HepG2 (cell line): Measurements from ENCODE around the gene GRIK4. TPM values are rescaled to one million over a fixed set of nuclear protein-coding genes. Genes with fewer than 3 reads are reported as not detected.

Experiments
- ATAC-seq: fragments of 200-7000 bp; cut with Tn5 transposase; 3 replicates; pipeline ENCODE4 v1.9.1; 2020; ENCODE audit warnings: mild to moderate bottlenecking, moderate library complexity
- BruUV-seq: library from RNA; stranded (reverse); fragments of 400-500 nt; replicated peaks from 2 replicates; lab custom pipeline; 2021; lab: Mats Ljungman, UMichigan
- CTCF ChIA-PET: fragments of 300-600 bp; formaldehyde crosslinking; extraction: SDS; loops from one replicate; lab custom pipeline; 2021; ENCODE audit warnings: low total read pairs, inconsistent platforms, low intra/inter-chr PET ratio; lab: Yijun Ruan, JAX
- POLR2A ChIA-PET: fragments of 350-600 bp; sonication (Branson Sonifier 250); formaldehyde crosslinking; loops from one replicate; lab custom pipeline; 2020; ENCODE audit warnings: antibody characterized with exemption, inconsistent platforms; lab: Yijun Ruan, JAX
- DNase-seq: peaks from one replicate; pipeline ENCODE4 v3.0.0-alpha.2; 2015; ENCODE audit warnings: low spot score
- FAIRE-seq: peaks from 3 replicates; lab custom pipeline; 2011; peaks lifted over from hg19 to GRCh38; lab: Jason Lieb, UNC
- H2AFZ ChIP-seq: one replicate; pipeline ENCODE4 v1.6.1; 2011; ENCODE audit warnings: low read length, inconsistent platforms
- H3K27ac ChIP-seq: fragments of 300-600 bp; 3 replicates; pipeline ENCODE4 v1.8.0; 2011; ENCODE audit warnings: mixed run types, mild to moderate bottlenecking, mixed read lengths, low read length, inconsistent platforms; ENCODE audit not compliant: insufficient read depth; ENCODE audit errors: extremely low read length
- H3K27me3 ChIP-seq, 2 experiments: fragments of 200-600 bp in 1 of 2; 2 replicates in 1 of 2; 3 replicates in 1 of 2; pipeline versions ENCODE4 v1.6.0 to v1.8.0; 2011; ENCODE audit warnings: low read length in 2 of 2, mild to moderate bottlenecking in 2 of 2, moderate library complexity in 2 of 2, inconsistent platforms in 1 of 2; ENCODE audit not compliant: insufficient read depth in 2 of 2, control insufficient read depth in 1 of 2
- H3K36me3 ChIP-seq, 2 experiments: fragments of 200-600 bp in 1 of 2; replicated peaks in 1 of 2; 2 replicates in 1 of 2; 3 replicates in 1 of 2; pipeline versions ENCODE4 v1.5.1 to v1.8.0; 2011; ENCODE audit warnings: low read length in 2 of 2, inconsistent platforms in 1 of 2; ENCODE audit not compliant: insufficient read depth in 2 of 2, control insufficient read depth in 1 of 2
- H3K4me1 ChIP-seq: 2 replicates; pipeline ENCODE4 v1.5.1; 2012; ENCODE audit warnings: low read length, inconsistent platforms; ENCODE audit not compliant: insufficient read depth
- H3K4me2 ChIP-seq: 2 replicates; pipeline ENCODE4 v1.6.0; 2011; ENCODE audit warnings: low read depth, low read length, inconsistent platforms
- H3K4me3 ChIP-seq, 3 experiments: fragments of 200-600 bp in 1 of 3; sonication (generic), shearing (Covaris generic) in 1 of 3; replicated peaks in 1 of 3; 2 replicates each; pipeline ENCODE4 v1.5.1; 2011 to 2016; ENCODE audit warnings: low read length in 3 of 3, inconsistent platforms in 2 of 3, low read depth in 2 of 3, mild to moderate bottlenecking in 2 of 3, control low read depth in 1 of 3, mixed read lengths in 1 of 3; ENCODE audit not compliant: insufficient read depth in 1 of 3
- H3K79me2 ChIP-seq: one replicate; pipeline ENCODE4 v1.6.1; 2011; ENCODE audit warnings: low read length, inconsistent platforms; ENCODE audit not compliant: insufficient read depth
- H3K9ac ChIP-seq: 2 replicates; pipeline ENCODE4 v1.6.0; 2011; ENCODE audit warnings: mild to moderate bottlenecking, low read depth, low read length, inconsistent platforms; ENCODE audit not compliant: insufficient read depth
- H3K9me3 ChIP-seq: 2 replicates; pipeline ENCODE4 v1.5.1; 2012; ENCODE audit warnings: mild to moderate bottlenecking, low read length
- H4K20me1 ChIP-seq: 2 replicates; pipeline ENCODE4 v1.6.0; 2011; ENCODE audit warnings: inconsistent platforms, mild to moderate bottlenecking, low read length, moderate library complexity; ENCODE audit not compliant: insufficient read depth
- IKZF5 ChIP-seq: IDR thresholded peaks from 2 replicates; pipeline ENCODE4 v1.6.1; 2018; ENCODE audit warnings: missing genetic modification reagents, mild to moderate bottlenecking, missing compliant biosample characterization
- STAT6 ChIP-seq: sonication (generic); formaldehyde crosslinking; IDR thresholded peaks from 2 replicates; pipeline ENCODE4 v1.4.0; 2020; ENCODE audit warnings: missing genetic modification reagents, mild to moderate bottlenecking, borderline replicate concordance
- TCF7L2 ChIP-seq: IDR thresholded peaks from 2 replicates; pipeline ENCODE4 v1.6.1; 2011; ENCODE audit warnings: mild to moderate bottlenecking, low read depth, low read length, moderate library complexity
- TEAD2 ChIP-seq: sonication (generic); formaldehyde crosslinking; IDR thresholded peaks from 2 replicates; pipeline ENCODE4 v1.9.0; 2021; ENCODE audit warnings: missing genetic modification reagents
- TFE3 ChIP-seq: IDR thresholded peaks from 2 replicates; pipeline ENCODE4 v1.6.1; 2016
- TMF1 ChIP-seq: sonication (generic); formaldehyde crosslinking; IDR thresholded peaks from 2 replicates; pipeline ENCODE4 v1.8.1; 2022; ENCODE audit warnings: low read depth, missing genetic modification reagents
- ZFP36L2 ChIP-seq: sonication (generic); formaldehyde crosslinking; IDR thresholded peaks from 2 replicates; pipeline ENCODE4 v1.4.0; 2020; ENCODE audit warnings: missing genetic modification reagents
- ZNF12 ChIP-seq: sonication (generic); formaldehyde crosslinking; IDR thresholded peaks from 2 replicates; pipeline ENCODE4 v1.5.0; 2020; ENCODE audit warnings: missing genetic modification reagents
- ZNF235 ChIP-seq: sonication (generic); formaldehyde crosslinking; IDR thresholded peaks from 2 replicates; pipeline ENCODE4 v1.8.1; 2023; ENCODE audit warnings: mild to moderate bottlenecking, missing genetic modification reagents, borderline replicate concordance
- ZNF430 ChIP-seq: sonication (generic); formaldehyde crosslinking; IDR thresholded peaks from 2 replicates; pipeline ENCODE4 v1.9.0; 2021; ENCODE audit warnings: mild to moderate bottlenecking, missing genetic modification reagents
- ZNF512 ChIP-seq: sonication (generic); formaldehyde crosslinking; IDR thresholded peaks from 2 replicates; pipeline ENCODE4 v1.4.0; 2020; ENCODE audit warnings: mild to moderate bottlenecking, missing genetic modification reagents
- ZNF557 ChIP-seq: sonication (generic); formaldehyde crosslinking; IDR thresholded peaks from 2 replicates; pipeline ENCODE4 v1.4.0; 2020; ENCODE audit warnings: missing genetic modification reagents
- ZNF572 ChIP-seq: sonication (generic); formaldehyde crosslinking; IDR thresholded peaks from 2 replicates; pipeline ENCODE4 v1.5.1; 2020; ENCODE audit warnings: mild to moderate bottlenecking, missing genetic modification reagents
- ZNF709 ChIP-seq: sonication (generic); formaldehyde crosslinking; IDR thresholded peaks from 2 replicates; pipeline ENCODE4 v1.5.0; 2020; ENCODE audit warnings: mild to moderate bottlenecking, missing genetic modification reagents
- WGBS: methylation state at CpG from one replicate; pipeline ENCODE4 v1.1.6; 2017; ENCODE audit warnings: low lambda C conversion rate; 5-methylcytosine and 5-hydroxymethylcytosine counted together
- in situ Hi-C: cut with HindIII; loops from 2 replicates; pipeline ENCODE4 v1.10.0; 2017; ENCODE audit warnings: low pct_unique_long_range_greater_than_20kb; ENCODE audit not compliant: extremely low pct_ligation_motif_present
- intact Hi-C: fragments of 100-400 bp; cut with micrococcal nuclease; formaldehyde crosslinking; loops from one replicate; pipeline ENCODE4 v1.10.0; 2022; ENCODE audit not compliant: unreplicated experiment
- polyA plus RNA-seq, 8 experiments: library from polyadenylated mRNA; depleted of rRNA in 3 of 8; stranded (reverse) in 7 of 8; unstranded in 1 of 8; fragments of >200 nt; fragmentation: Illumina TruSeq in 4 of 8; extraction: Trizol in 4 of 8; gene quantifications; 2 replicates each; pipeline versions ENCODE4 v1.2.1 to v1.2.3, GENCODE V29; 2011 to 2016; ENCODE audit warnings: low read depth in 4 of 8, missing spikeins in 1 of 8, mixed read lengths in 1 of 8; ENCODE audit not compliant: insufficient read depth in 1 of 8
- total RNA-seq, 5 experiments: library from RNA; depleted of rRNA; stranded (reverse); fragments of >200 nt; fragmentation: Illumina TruSeq; extraction: Trizol; gene quantifications; 2 replicates each; pipeline ENCODE4 v1.2.3, GENCODE V29; 2016; ENCODE audit warnings: low read depth in 1 of 5

GRIK4 gene
- total and polyA plus RNA-seq, 2 of the 13 experiments (the other 11 are each of a cell fraction or from before 2014, with no cell fraction given): 0.04 to 0.07 TPM

GRCh38 chr11:121035169-121035755 lies 523.7 kb downstream of the GRIK4 start:
- DNase-seq (no peak), ATAC-seq (no peak), FAIRE-seq (no peak)
- Histone ChIP-seq H3K27me3 (no peaks in the 10 kb centered on the region), H3K27ac (no peak overlapping the region), H3K4me1 (peaks cover 47% of the 10 kb centered on the region), H4K20me1 (no peaks in the 10 kb centered on the region; the same call in 1 of the 2 replicates), H3K36me3 (no peaks in the 10 kb centered on the region), H3K9ac (no peak overlapping the region), H3K9me3 (no peaks in the 10 kb centered on the region), H2AFZ (no peak overlapping the region), H3K79me2 (no peaks in the 10 kb centered on the region), H3K4me3 (no peak overlapping the region), H3K4me2 (no peak overlapping the region)
- ChIA-PET POLR2A (interaction anchor here (2.0 kb wide), 1 partner anchor 11 kb away, joined by 11 read pairs; the partner anchor contains the start of gene TBCEL), CTCF (no interaction called here)
- BruUV-seq: no TSS peak
- 81% methylated on average over 4 of the region's 4 CpGs for WGBS
- intact Hi-C loops: loop anchor here (5.0 kb wide), 1 partner anchor 37 kb away; no protein-coding TSS in a partner anchor
- in situ Hi-C loops: no loop called here
- TF ChIP-seq ZNF572 (CRISPR knock-in tag) (no peak), TFE3 (CRISPR knock-in tag) (no peak), ZNF512 (no peak), TMF1 (CRISPR knock-in tag) (no peak), STAT6 (CRISPR knock-in tag) (no peak), IKZF5 (no peak), ZNF12 (CRISPR knock-in tag) (no peak), ZNF430 (CRISPR knock-in tag) (no peak), ZNF709 (CRISPR knock-in tag) (no peak), ZNF557 (CRISPR knock-in tag) (no peak), ZNF235 (no peak), TEAD2 (CRISPR knock-in tag) (no peak), ZFP36L2 (CRISPR knock-in tag) (no peak), TCF7L2 (no peak)
